OCI-LY7 (cell line): ENCODE results near the gene STAG2.

Experiments
- EZH2phosphoT487 ChIP-seq: fragments of 200-600 bp; sonication (generic); IDR thresholded peaks from 2 replicates; pipeline ENCODE4 v1.6.1; 2018; ENCODE audit warnings: low read depth, borderline replicate concordance, mild to moderate bottlenecking, mixed run types, antibody characterized with exemption, low read length, moderate library complexity, mixed read lengths
- TF ChIP-seq, protein P1 (sequence below): fragments of 200-600 bp; sonication (generic); conservative IDR thresholded peaks from 2 replicates; pipeline ENCODE4 v1.5.1; 2014; ENCODE audit warnings: mild to moderate bottlenecking, antibody characterized with exemption, low read length, moderate library complexity, mixed read lengths

- TF ChIP-seq, protein P1, sequence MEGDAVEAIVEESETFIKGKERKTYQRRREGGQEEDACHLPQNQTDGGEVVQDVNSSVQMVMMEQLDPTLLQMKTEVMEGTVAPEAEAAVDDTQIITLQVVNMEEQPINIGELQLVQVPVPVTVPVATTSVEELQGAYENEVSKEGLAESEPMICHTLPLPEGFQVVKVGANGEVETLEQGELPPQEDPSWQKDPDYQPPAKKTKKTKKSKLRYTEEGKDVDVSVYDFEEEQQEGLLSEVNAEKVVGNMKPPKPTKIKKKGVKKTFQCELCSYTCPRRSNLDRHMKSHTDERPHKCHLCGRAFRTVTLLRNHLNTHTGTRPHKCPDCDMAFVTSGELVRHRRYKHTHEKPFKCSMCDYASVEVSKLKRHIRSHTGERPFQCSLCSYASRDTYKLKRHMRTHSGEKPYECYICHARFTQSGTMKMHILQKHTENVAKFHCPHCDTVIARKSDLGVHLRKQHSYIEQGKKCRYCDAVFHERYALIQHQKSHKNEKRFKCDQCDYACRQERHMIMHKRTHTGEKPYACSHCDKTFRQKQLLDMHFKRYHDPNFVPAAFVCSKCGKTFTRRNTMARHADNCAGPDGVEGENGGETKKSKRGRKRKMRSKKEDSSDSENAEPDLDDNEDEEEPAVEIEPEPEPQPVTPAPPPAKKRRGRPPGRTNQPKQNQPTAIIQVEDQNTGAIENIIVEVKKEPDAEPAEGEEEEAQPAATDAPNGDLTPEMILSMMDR: peak; percentile 63
- TF ChIP-seq EZH2phosphoT487: no peak
Measured at GRCh38 chrX:124018023-124018422, 56.5 kb downstream of the STAG2 start.
